ENCODE data around the gene CDH23.

DNA sequence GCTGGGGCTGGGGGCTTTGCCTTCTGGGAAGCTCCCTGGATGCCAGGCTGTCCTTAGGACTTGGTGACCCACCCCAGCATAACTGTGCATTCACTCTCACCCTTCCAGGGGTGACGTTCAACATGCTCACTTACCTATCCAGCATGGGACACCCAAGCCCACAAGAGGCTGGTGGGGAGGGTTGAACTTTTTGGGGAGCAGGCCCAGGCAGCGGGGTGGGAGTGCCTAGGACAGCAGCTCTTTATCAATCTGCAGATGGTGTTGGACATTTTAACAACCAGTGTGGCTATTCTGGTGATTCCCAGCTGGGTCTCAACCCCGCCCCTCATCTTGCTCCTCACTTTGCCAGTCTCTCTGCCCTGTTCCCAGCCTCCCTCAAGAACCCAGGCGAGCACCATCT, 86.4 kb downstream of the CDH23 start:
- TF ChIP-seq EZH2 (IDR thresholded peaks at IDR 0.05; ENCODE audit: borderline replicate concordance, insufficient read depth, low read length, poor library complexity, severe bottlenecking) (no peak), RAD21 (conservative IDR thresholded peaks at IDR 0.05) (no peak), MXI1 (conservative IDR thresholded peaks at IDR 0.05; ENCODE audit: poor library complexity, severe bottlenecking) (no peak)
- TF ChIP-seq, protein P1, sequence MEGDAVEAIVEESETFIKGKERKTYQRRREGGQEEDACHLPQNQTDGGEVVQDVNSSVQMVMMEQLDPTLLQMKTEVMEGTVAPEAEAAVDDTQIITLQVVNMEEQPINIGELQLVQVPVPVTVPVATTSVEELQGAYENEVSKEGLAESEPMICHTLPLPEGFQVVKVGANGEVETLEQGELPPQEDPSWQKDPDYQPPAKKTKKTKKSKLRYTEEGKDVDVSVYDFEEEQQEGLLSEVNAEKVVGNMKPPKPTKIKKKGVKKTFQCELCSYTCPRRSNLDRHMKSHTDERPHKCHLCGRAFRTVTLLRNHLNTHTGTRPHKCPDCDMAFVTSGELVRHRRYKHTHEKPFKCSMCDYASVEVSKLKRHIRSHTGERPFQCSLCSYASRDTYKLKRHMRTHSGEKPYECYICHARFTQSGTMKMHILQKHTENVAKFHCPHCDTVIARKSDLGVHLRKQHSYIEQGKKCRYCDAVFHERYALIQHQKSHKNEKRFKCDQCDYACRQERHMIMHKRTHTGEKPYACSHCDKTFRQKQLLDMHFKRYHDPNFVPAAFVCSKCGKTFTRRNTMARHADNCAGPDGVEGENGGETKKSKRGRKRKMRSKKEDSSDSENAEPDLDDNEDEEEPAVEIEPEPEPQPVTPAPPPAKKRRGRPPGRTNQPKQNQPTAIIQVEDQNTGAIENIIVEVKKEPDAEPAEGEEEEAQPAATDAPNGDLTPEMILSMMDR (IDR thresholded peaks at IDR 0.05; ENCODE audit: poor library complexity, severe bottlenecking) = no peak

Data from neural cell (in vitro differentiated cells).